ENCODE data around the gene RAB40C.

RAB40C gene, protein sequence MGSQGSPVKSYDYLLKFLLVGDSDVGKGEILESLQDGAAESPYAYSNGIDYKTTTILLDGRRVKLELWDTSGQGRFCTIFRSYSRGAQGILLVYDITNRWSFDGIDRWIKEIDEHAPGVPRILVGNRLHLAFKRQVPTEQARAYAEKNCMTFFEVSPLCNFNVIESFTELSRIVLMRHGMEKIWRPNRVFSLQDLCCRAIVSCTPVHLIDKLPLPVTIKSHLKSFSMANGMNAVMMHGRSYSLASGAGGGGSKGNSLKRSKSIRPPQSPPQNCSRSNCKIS

DNA sequence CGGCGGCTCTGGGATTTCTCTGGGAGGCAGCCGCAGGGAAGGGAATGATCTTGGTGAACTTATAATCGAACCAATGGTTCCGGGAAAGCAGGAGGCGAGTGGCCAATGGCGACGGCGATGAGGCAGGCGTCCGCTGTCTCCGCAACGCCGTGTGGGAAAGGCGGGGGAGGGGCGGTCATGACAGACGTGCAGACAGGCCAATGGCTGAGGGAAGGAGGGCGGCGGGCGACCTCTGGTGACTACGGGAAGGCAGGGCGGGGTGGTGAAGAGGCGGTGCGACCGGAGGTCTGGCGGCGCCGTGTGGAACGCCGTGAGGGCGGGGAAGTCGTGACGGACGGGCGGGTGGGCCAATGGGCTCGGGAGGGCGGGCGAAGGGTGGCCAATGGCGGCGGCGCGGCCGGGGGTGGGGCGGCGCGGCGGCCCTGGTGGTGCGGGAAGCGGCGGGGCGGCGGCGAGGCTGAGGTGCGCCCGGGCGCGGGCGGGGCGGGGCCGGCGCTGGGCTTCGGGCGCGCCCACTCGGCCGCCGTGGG lies at the start of gene RAB40C:
RAB40C (plus strand) TSS at position 409 of the 530 bp plus-strand sequence. CDS start 226 bp downstream, outside the sequence.
- peak; percentile 98 for DNase-seq (ENCODE audit: low spot score)

DNA sequence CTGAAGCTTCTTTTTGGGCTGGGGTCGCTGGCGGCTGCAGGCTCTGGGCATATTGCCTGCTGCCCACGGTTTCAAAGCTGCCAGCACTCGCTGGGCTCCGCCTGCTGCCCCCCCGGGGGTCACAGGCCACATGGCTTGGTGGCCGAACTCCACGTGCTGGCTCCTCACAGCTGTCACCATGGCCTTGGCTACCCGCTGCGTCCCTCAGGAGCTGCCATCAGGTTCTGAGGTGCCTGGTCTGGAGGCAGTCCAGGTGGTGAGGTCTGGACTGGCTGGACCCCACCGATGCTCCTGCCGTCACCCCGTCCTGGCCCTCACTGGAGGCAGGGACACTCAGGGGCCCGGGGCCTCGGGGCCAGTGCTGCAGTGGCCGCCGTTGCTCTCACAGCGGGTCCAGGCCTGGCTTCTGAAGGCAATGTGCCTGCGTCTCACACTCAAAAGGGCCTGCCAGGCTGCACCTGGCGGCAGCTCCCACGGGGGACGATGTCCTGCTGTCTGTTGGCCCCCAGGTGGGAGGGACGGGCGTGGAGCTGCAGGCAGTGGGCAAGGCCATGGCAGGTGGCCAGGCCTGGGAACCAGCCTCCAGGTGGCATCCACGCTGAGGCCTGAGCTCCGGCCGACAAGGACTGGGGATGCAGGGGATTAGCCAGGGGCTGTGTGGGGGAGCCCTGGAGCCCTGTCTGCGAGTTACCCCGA lies 49.1 kb upstream of the RAB40C start:
- DNase-seq (ENCODE audit: low spot score): no peak

DNA sequence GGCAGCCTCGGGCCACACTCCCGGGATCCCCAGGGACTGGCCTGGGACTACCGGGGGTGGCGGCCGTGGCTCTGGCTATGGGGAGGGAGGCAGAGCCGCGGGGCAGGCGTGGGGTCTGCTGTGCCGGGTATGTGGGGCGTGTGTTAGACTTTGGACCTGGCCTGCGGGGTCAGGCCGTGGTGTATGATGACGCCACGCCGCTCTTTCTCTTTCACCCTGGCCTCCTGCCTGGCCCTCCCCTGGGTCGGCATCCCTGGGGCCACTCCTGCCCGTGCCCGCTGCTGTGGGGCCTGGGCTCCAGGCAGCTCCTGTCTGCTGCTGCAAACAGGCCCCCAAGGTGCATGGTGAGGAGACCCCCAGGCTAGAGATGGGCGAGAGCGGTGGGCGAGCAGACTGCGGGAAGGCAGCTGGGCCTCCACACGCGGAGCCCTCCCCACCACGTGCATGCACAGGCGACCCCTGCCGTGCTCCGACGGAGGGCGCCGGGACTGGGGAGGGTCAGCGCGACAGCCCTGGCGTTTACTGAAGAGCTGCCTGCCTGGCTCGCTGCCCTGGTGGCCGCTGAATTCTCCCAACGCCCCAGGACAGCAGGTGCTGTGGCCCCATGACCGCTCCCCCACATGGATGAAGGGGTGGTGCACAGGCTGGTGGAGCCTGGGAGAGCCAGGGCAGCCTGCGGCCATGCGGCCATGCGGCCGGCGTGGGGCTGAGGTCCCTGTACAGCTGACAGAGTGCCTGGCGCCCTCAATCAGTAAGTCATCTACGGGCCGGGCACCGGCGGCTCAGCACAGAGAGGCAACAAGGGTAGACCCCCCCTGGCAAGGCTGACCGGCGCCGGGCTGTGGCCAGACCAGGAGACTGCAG lies 46.3 kb upstream of the RAB40C start:
- DNase-seq (ENCODE audit: low spot score): no peak

DNA sequence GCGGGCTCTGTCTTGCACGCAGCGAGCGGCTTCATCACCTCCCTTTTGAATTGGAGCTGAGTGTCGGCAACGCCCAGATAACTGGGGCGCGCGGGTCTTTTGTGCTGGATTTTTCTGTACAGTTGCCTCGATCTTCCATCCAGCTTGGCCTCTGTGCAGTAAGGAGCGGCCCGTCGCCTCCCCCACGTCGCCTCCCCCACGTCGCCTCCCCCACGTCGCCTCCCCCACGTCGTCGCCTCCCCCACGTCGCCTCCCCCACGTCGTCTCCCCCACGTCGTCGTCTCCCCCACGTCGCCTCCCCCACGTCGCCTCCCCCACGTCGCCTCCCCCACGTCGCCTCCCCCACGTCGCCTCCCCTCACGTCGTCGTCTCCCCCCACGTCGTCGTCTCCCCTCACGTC lies 45.3 kb upstream of the RAB40C start:
- DNase-seq (ENCODE audit: low spot score): no peak

DNA sequence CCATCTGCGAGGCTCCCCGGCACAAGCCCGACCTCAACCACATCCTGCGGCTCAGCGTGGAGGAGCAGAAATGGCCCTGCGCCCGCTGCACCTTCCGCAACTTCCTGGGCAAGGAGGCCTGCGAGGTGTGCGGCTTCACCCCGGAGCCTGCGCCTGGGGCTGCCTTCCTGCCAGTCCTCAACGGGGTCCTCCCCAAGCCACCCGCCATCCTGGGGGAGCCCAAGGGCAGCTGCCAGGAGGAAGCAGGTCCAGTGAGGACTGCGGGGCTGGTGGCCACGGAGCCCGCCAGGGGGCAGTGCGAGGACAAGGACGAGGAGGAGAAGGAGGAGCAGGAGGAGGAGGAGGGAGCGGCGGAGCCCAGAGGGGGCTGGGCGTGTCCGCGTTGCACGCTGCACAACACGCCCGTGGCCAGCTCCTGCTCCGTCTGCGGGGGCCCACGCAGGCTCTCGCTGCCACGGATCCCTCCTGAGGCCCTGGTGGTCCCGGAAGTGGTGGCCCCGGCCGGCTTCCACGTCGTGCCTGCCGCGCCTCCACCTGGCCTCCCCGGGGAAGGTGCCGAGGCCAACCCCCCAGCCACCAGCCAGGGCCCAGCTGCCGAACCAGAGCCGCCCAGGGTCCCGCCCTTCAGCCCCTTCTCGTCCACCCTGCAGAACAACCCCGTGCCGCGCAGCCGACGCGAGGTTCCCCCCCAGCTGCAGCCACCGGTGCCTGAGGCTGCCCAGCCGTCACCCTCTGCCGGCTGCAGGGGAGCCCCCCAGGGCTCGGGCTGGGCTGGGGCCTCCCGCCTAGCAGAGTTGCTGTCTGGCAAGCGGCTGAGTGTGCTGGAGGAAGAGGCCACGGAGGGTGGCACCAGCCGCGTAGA lies 42.7 kb upstream of the RAB40C start:
- DNase-seq (ENCODE audit: low spot score): no peak

DNA sequence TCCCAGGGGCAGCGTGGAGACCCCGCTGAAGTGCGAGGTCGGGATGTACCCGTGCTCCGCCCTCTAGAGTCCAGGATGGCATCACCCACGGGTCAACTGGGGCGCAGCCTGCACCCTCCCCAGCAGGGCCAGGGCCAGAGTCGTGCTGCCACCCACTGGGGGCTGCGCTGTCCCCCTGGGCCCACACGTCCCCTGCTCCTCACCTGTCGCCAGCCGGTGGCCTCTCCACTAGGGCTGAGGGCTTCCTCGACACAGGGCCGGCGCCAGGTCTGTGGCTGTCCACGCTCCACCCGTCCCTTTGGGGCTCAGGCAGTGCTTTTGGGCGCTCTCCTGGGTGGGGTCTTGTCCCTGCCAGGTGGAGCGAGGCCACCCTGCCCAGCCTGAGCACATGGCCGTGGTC lies 41.3 kb upstream of the RAB40C start:
- DNase-seq (ENCODE audit: low spot score): no peak

DNA sequence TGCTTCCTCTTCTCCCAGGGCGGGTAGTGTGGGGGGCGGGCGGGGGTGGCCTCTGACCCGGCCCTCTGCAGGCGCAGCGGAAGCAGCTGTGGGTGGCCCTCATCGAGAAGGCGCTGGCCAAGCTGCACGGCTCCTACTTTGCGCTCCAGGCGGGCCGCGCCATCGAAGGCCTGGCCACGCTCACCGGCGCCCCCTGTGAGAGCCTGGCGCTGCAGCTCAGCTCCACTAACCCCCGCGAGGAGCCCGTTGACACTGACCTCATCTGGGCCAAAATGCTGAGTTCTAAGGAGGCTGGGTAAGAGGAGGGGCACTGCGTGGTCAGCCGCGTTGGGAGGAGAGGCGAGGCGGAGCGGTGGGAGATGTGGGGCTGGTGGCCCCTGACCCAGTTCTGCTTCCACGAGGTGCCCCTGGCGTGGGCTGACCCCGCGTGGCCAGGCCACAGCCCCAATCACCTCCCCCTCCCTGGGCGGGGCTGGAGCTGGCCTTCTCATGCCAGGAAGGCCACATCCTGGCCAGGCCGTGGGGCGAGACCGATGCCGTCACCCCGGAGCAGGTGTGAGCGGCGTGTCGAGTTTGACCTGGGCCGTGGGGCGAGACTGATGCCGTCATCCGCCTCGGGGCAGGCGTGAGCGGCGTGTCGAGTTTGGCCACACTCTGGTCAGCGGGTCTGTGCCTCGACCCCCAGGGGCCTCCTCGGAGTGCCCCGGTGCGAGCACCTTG lies 40.2 kb upstream of the RAB40C start:
- DNase-seq (ENCODE audit: low spot score): no peak

DNA sequence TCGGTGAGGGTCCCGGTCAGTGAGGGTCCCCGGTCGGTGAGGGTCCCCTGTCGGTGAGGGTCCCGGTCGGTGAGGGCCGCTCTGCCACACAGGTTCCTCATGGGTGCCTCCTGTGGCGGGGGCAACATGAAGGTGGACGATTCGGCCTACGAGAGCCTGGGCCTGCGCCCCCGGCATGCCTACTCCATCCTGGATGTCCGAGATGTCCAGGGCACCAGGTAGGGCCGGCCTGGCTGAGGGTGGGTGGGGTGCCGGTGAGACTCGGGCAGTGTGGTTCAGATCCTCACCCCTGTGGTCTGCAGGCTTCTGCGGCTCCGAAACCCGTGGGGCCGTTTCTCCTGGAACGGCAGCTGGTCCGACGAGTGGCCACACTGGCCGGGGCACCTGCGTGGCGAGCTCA lies 38.7 kb upstream of the RAB40C start:
- no peak for DNase-seq (ENCODE audit: low spot score)

DNA sequence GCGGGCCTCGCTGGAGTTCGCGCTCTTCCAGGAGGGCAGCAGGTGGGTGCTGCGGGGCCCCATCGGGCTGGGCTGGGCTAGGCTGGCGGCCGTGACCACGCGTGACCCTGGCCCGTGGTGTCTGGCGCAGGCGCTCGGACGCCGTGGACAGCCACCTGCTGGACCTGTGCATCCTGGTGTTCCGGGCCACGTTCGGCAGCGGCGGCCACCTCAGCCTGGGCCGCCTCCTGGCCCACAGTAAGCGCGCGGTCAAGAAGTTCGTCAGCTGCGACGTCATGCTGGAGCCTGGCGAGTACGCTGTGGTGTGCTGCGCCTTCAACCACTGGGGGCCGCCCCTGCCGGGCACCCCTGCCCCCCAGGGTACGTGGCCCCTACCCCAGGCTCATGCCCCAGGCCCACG lies 37.7 kb upstream of the RAB40C start:
- DNase-seq (ENCODE audit: low spot score): no peak

DNA sequence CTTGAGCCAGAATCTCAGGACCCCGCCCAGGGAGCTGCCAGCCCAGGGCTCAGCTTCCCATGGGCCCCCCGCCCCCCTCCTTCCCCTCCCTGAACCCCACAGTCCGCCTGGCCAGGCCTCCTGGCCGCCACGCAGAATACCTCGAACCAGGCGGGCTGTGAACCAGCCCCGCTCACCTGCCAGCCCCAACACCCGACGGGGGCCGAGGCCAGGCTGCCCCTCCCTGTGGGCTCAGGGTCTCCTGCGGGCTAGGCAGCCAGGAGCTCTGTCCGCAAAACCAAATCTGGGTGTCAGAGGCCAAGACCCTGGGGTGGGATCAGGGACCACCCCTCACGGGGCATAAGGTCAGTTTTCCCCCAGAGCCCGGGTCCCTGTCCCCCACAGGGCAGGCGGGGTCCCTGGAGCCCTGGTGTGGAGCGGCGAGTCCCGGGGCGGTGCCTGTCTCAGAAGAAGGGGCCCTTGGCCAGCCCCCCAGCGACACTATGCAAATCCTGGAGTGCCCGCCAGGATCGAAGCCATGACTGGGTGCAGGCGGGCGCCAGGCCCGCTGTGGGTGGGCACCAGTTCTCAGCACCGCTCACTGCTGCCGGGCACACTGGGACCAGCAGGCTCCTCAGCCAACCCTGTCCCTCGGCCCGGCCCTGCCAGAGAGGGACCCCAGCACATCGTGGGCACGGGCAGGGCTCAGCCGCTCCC lies 36.1 kb upstream of the RAB40C start:
- DNase-seq (ENCODE audit: low spot score): no peak

DNA sequence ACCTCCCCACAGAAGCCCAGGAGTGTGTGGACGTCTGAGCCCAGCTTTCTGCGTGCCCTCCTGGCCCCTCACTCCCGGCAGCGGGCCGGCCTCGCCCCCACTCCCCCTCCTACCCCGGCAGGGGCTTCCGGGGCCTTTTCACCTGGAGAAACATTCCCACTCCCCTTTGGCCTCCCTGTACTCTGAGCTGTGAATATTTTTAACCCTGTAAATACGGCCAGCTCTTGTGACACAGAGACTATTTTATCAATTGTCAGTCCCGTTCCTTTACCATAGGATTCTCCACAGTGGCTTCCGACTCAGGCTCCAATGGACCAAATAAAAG lies 35.6 kb upstream of the RAB40C start:
- DNase-seq (ENCODE audit: low spot score): no peak

DNA sequence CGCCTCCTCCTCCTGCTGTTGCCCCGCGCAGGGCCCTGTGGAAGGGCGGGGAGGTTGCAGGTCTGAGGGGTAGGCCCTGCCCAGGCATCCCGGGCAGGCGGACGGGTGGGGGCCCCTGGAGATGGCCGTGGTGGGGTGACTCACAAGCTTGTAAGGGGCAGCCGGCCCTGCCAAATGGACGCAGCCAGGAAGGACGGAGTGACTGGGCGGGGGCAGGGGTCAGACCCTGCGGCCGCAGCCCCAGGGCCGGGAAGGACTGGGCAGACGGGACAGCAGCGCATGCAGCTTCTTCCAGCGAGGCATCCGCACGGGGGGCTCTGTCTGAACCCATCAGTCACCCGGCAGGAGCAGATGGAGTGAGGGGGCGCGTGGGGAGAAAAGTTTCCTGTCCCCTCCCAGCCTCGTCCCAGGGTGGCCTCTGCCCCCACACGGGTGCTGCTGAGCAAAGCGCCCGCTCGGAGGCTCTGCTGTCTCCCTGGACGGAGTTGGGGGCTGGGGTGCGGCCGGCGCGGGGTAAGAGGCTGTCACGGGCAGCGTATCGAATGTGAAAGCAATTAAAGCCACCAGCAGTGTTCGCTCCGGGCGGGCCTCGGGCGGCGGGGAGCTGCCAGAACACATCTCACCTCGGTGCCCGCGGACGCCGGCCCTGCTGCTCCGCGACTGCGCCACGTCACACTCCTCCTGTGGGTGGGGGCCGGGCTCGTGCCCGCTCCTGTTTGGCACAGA lies 35.1 kb upstream of the RAB40C start:
- no peak for DNase-seq (ENCODE audit: low spot score)

DNA sequence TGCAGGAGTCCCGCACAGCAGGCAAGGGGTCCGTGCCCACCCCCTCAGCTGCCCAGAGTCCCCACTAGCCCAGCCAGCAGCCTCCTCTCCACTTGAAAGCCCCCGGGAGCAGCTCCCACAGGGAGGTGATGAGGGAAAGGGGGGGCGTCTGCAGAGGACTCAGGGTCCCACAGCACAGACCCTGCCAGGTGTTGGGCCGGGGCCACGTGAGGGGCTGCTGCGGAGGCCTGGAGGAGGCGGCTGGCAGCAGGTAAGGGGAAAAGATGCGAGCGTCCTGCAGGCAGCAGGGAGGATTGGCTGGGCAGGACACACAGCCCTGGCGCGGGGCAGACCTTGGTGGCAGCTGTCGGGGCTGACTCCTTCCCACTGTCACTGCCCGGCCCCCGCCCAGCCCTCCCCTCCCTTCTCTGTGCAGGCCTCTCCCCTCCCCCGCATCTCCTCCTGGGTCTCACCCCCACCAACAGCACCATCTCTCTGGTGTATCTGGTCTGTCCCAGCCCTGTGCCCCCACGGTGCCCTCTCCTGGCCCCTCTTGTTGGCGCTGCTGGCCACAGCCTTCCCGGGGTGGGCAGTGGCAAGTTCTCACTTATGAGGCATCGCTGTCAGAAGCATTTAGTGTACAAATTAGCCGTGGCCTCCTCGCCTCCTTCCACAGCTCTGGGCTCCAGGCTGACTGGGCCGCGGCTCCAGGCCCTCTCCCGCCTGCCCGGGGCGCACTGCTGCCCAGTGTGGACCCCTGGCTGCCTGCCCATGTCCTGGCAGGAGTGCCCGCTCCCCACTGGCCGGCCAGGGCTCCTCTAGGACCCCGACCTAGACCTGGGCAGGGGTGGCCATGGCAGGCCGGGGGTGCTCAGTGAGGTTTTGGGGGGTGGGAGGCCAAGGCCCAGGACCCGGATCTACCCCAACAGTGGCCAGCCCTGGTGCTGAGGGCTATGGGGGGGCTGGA lies 34.1 kb upstream of the RAB40C start:
- DNase-seq (ENCODE audit: low spot score): no peak

DNA sequence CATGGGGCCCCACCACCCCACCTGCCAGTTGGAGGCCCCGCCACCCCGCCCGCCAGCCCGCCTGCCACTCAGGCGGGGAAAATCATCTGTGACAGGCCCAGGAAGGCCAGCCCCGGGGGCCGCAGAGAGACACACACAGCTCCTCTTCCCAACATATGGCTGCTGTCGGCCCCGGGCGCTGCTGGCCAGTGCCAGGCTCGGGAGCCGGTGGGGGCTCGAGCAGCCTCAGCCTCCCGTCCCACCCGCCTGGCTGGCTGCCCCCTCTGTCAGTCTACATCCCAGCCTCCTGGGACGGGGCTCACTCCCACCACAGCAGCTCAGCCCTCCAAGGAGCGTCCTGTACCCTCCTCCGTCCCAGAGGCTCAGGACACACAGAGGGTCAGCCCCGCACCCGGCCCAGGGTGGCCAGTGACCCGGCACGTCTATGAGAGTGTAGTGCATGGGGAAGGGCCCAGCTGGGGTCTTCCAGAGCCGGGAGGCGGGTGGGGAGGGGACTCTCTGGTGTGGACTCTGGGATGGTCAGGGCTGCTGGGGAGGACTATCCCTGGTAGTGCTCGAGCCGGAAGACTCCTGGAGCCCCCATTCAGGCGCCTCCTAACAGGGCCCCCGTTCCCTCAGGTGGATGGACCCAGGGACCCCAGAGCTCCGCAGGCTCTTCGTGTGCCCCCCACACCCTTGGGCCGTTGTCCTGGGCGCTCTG lies 33.2 kb upstream of the RAB40C start:
- no peak for DNase-seq (ENCODE audit: low spot score)

DNA sequence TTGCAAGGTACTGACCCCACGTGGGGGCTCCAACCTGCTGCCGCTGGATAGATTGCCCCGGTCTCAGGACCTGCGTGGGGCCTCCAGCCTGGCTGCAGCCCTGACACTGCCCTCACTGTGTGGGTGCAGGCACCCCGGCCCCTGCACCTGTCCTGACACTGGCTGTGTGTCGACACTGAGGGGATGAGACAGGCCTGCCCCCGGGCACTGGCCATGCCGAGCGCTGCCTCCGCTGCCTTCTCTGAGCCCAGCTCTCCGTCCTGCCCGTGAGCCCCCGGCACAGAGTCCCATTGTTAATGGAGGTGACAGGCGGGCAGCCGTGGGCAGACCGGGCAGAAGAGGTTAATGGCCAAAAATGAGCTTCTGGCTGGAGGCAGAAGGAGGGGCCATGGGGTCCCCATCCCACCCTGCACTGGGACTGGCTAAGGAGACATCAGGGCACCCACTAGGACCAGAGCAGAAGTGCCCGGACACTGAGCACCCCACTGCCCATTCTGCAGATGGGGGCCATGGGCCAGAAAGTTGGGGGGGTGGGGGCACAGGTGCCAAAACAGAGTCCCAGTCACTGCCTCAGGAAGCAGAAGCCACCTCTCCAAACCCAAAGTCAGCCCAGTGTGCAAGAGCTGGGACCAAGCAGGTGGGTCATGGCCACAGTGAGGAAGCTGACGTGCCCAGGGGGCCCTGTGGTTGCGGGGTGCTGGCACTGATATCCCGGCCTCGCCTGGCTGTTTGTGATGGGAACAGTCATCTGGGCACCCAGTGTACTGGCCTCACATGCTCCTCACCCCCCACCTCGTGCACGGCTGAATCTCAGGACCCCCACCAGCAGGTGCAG lies 32.2 kb upstream of the RAB40C start:
- no peak for DNase-seq (ENCODE audit: low spot score)

DNA sequence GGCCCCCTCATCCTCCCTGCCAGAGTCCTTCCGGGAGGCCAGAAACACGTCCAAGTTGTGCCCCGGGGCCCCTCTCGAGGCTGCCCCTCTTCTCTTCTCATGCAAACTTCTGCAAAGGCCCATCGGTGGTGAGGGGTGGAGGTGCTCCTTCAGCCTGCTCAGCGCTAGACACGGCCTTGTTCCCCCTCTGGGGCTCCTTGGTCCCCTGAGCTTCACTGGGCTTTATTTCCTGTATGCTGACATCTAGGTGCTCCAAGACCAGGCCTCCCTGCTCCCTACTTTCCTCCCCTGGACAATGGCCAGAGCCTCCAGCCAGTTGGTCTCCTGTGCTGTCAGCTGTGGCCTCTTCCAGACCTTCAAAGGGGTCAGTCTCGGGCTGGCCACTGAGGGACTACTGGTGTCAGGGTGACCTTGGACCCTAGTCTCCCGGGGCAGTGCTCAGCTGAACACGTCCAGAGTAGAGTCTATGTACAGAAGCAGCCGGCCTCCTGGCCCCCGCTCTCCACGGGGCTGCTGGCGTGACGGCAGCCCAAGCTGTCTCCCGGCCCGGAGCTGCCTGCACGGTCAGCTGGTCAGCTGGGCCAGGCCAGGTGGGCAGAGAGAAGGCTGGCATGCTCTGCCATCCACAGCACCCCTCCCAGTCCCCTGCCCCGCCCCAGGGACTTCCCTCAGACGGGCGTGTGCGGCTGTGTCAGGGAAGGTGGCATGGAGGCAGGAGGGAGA lies 31.4 kb upstream of the RAB40C start:
- DNase-seq (ENCODE audit: low spot score): no peak

DNA sequence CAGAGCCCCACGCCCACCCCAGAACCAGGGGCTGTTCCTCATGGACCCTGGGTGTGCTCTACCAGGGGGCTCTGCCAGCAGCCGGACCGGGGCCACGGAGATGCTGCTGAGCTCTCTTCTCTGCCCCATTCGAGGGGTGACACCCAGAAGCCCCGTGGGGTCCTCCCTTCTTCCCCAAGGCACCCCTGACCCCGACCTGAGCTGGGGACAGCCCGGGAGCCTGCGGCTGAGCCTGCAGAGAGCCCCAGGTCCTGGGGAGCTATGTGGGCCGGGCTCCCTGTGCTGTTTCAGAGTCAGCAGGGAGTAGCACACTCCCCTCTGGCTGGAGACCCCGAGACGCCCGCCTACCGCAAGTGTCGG lies 30.9 kb upstream of the RAB40C start:
- no peak for DNase-seq (ENCODE audit: low spot score)
